Skeletal muscle satellite cell (primary cell): Measurements from ENCODE around the gene POLG.

ENCODE experiments used
- H3K27me3 ChIP-seq: 2 replicates; pipeline ENCODE4 v1.7.0; 2013; ENCODE audit warnings: low read length; ENCODE audit not compliant: control insufficient read depth, insufficient read depth
- H3K36me3 ChIP-seq: 2 replicates; pipeline ENCODE4 v1.7.0; 2013; ENCODE audit warnings: mild to moderate bottlenecking, control low read depth, low read length; ENCODE audit not compliant: insufficient read depth
- H3K4me1 ChIP-seq: 2 replicates; pipeline ENCODE4 v1.7.0; 2013; ENCODE audit warnings: low read length; ENCODE audit not compliant: control insufficient read depth, insufficient read depth
- H3K4me2 ChIP-seq: 2 replicates; pipeline ENCODE4 v1.7.0; 2013; ENCODE audit warnings: mild to moderate bottlenecking, low read length
- H3K4me3 ChIP-seq: 2 replicates; pipeline ENCODE4 v1.7.0; 2013; ENCODE audit warnings: low read length
- H3K9ac ChIP-seq: 2 replicates; pipeline ENCODE4 v1.7.0; 2013; ENCODE audit warnings: mild to moderate bottlenecking, low read depth, low read length, moderate library complexity
- H3K9me3 ChIP-seq: replicated peaks from 2 replicates; pipeline ENCODE4 v1.7.0; 2013; ENCODE audit warnings: mild to moderate bottlenecking, control low read depth, low read length

POLG gene

GRCh38 chr15:89376388-89376787 lies 41.8 kb upstream of the POLG start:
- H3K4me3 ChIP-seq, result no peak overlapping the region
- no peak overlapping the region for H3K9ac ChIP-seq
- peaks cover 98% of the 10 kb centered on the region for H3K27me3 ChIP-seq
- no peaks in the 10 kb centered on the region for H3K4me1 ChIP-seq
- H3K36me3 ChIP-seq, result no peaks in the 10 kb centered on the region
- H3K9me3 ChIP-seq, result no peaks in the 10 kb centered on the region
- H3K4me2 ChIP-seq, result no peak overlapping the region

- Histone ChIP-seq H3K9ac (no peak overlapping the region), H3K4me1 (no peaks in the 10 kb centered on the region), H3K27me3 (peaks cover 98% of the 10 kb centered on the region), H3K4me3 (no peak overlapping the region), H3K9me3 (no peaks in the 10 kb centered on the region), H3K36me3 (no peaks in the 10 kb centered on the region), H3K4me2 (no peak overlapping the region)
Measured at GRCh38 chr15:89375093-89376005, 40.7 kb upstream of the POLG start.

- Histone ChIP-seq H3K36me3 (no peaks in the 10 kb centered on the region), H3K9me3 (no peaks in the 10 kb centered on the region), H3K4me2 (no peak overlapping the region), H3K4me1 (no peaks in the 10 kb centered on the region), H3K9ac (no peak overlapping the region), H3K4me3 (no peak overlapping the region), H3K27me3 (peaks cover 98% of the 10 kb centered on the region)
Measured at GRCh38 chr15:89374086-89374981, 39.7 kb upstream of the POLG start.

- no peak overlapping the region for H3K4me2 ChIP-seq
- no peaks in the 10 kb centered on the region for H3K9me3 ChIP-seq
- H3K9ac ChIP-seq, result no peak overlapping the region
- H3K36me3 ChIP-seq, result no peaks in the 10 kb centered on the region
- H3K27me3 ChIP-seq, result peaks cover 98% of the 10 kb centered on the region
- peaks cover 3% of the 10 kb centered on the region for H3K4me1 ChIP-seq
- H3K4me3 ChIP-seq, result no peak overlapping the region
Measured at GRCh38 chr15:89372069-89372935, 37.7 kb upstream of the POLG start.

GRCh38 chr15:89371228-89372044 lies 36.8 kb upstream of the POLG start:
- H3K36me3 ChIP-seq, result no peaks in the 10 kb centered on the region
- no peak overlapping the region for H3K9ac ChIP-seq
- H3K27me3 ChIP-seq, result peaks cover 98% of the 10 kb centered on the region
- peak overlapping the region; percentile 67 for H3K4me2 ChIP-seq
- peak overlapping the region; percentile 34 for H3K4me3 ChIP-seq
- H3K4me1 ChIP-seq, result peaks cover 3% of the 10 kb centered on the region
- no peaks in the 10 kb centered on the region for H3K9me3 ChIP-seq

- no peaks in the 10 kb centered on the region for H3K36me3 ChIP-seq
- no peak overlapping the region for H3K9ac ChIP-seq
- H3K9me3 ChIP-seq, result no peaks in the 10 kb centered on the region
- peaks cover 3% of the 10 kb centered on the region for H3K4me1 ChIP-seq
- peaks cover 100% of the 10 kb centered on the region for H3K27me3 ChIP-seq
- peak overlapping the region; percentile 67 for H3K4me2 ChIP-seq
- no peak overlapping the region for H3K4me3 ChIP-seq
Measured at GRCh38 chr15:89370978-89371227, 36.3 kb upstream of the POLG start.

- Histone ChIP-seq H3K4me2 (no peak overlapping the region), H3K9me3 (no peaks in the 10 kb centered on the region), H3K27me3 (peaks cover 100% of the 10 kb centered on the region), H3K9ac (no peak overlapping the region), H3K36me3 (no peaks in the 10 kb centered on the region), H3K4me1 (peaks cover 3% of the 10 kb centered on the region), H3K4me3 (no peak overlapping the region)
Measured at GRCh38 chr15:89370120-89370977, 35.7 kb upstream of the POLG start.

GRCh38 chr15:89369341-89369947 lies 34.8 kb upstream of the POLG start:
- Histone ChIP-seq H3K9ac (no peak overlapping the region), H3K4me1 (peaks cover 3% of the 10 kb centered on the region), H3K27me3 (peaks cover 100% of the 10 kb centered on the region), H3K9me3 (no peaks in the 10 kb centered on the region), H3K36me3 (no peaks in the 10 kb centered on the region), H3K4me2 (no peak overlapping the region), H3K4me3 (no peak overlapping the region)

- Histone ChIP-seq H3K4me1 (peaks cover 3% of the 10 kb centered on the region), H3K4me2 (no peak overlapping the region), H3K9ac (no peak overlapping the region), H3K4me3 (no peak overlapping the region), H3K36me3 (no peaks in the 10 kb centered on the region), H3K27me3 (peaks cover 100% of the 10 kb centered on the region), H3K9me3 (no peaks in the 10 kb centered on the region)
Measured at GRCh38 chr15:89368566-89369223, 34.1 kb upstream of the POLG start.
